Peyer's patch (tissue), 4 donors: Measurements from ENCODE around the gene PRKAR1B. TPM values are rescaled to one million over a fixed set of nuclear protein-coding genes. Genes with fewer than 3 reads are reported as not detected.
"Not testable (repeated sequence)": the region's sequence is repeated elsewhere in the genome, so short reads cannot be mapped to it uniquely, and the experiment has no call there.

ENCODE experiments used
- DNase-seq, 3 donors: peaks; one replicate each; pipeline ENCODE4 v3.0.0-alpha.2; 2017 to 2019
- H3K27ac ChIP-seq, 4 donors: fragments of 200-600 bp; sonication (generic); one replicate each; pipeline ENCODE4 v1.5.1; 2016 to 2019
- H3K27me3 ChIP-seq, 2 donors: fragments of 200-600 bp; sonication (generic); one replicate each; pipeline ENCODE4 v1.5.1; 2019
- H3K36me3 ChIP-seq, 3 donors: fragments of 200-600 bp; sonication (generic); one replicate each; pipeline ENCODE4 v1.5.1; 2016 to 2019
- H3K4me1 ChIP-seq, 4 donors: fragments of 200-600 bp; sonication (generic); one replicate each; pipeline ENCODE4 v1.5.1; 2016 to 2019
- H3K4me3 ChIP-seq, 4 donors: fragments of 200-600 bp; sonication (generic); 1 replicate in 3 of 4; 2 replicates in 1 of 4; pipeline ENCODE4 v1.5.1; 2016 to 2019; ENCODE audit warnings: mild to moderate bottlenecking in 1 of 4
- H3K9me3 ChIP-seq, 4 donors: fragments of 200-600 bp; sonication (generic); one replicate each; pipeline ENCODE4 v1.5.1; 2016 to 2019; ENCODE audit warnings: mild to moderate bottlenecking in 1 of 4
- POLR2A ChIP-seq, 2 donors: fragments of 450-650 bp; IDR thresholded peaks; one replicate each; pipeline ENCODE4 v1.5.1; 2017; ENCODE audit warnings: antibody characterized with exemption in 2 of 2, mild to moderate bottlenecking in 2 of 2, moderate library complexity in 2 of 2
- total RNA-seq, 4 donors: library from RNA; depleted of rRNA; stranded (reverse); fragments of >200 nt; gene quantifications; one replicate each; pipeline ENCODE4 v1.1.0, GENCODE V29; 2016
- TF ChIP-seq, protein P1 (sequence below), 6 experiments: fragments of 450-650 bp in 4 of 6; fragments of 200-600 bp in 2 of 6; sonication (generic) in 1 of 6; IDR thresholded peaks; one replicate each; pipeline ENCODE4 v1.5.1; 2017 to 2019; ENCODE audit warnings: antibody characterized with exemption in 6 of 6, mild to moderate bottlenecking in 3 of 6, moderate library complexity in 1 of 6

Gene PRKAR1B
- total RNA-seq, 4 donors from 2014 or later, result 13.0 to 42.9 (median 17.0) TPM

DNA sequence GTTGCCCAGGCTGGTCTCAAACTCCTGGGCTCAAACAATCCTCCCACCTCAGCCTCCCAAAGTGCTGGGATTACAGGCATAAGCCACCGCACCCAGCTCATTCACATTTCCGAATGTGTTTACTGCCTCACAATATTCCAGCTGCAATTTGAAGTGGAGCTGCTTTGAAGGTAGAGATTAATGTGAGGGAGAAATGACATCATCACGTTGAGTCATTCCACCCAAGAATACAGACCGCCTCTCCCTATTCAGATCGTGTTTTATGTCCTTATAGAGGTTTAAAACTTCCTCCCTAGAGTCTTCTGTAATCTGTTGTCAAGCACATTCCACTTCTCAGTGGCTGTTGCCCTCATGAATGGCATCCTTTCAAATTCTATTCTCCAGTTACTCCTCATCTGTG, 107.0 kb downstream of the PRKAR1B start:
- DNase-seq, result no peak
- TF ChIP-seq POLR2A (IDR thresholded peaks at IDR 0.05), result peak in 1 of 2 donors; percentile 12
- TF ChIP-seq, protein P1, sequence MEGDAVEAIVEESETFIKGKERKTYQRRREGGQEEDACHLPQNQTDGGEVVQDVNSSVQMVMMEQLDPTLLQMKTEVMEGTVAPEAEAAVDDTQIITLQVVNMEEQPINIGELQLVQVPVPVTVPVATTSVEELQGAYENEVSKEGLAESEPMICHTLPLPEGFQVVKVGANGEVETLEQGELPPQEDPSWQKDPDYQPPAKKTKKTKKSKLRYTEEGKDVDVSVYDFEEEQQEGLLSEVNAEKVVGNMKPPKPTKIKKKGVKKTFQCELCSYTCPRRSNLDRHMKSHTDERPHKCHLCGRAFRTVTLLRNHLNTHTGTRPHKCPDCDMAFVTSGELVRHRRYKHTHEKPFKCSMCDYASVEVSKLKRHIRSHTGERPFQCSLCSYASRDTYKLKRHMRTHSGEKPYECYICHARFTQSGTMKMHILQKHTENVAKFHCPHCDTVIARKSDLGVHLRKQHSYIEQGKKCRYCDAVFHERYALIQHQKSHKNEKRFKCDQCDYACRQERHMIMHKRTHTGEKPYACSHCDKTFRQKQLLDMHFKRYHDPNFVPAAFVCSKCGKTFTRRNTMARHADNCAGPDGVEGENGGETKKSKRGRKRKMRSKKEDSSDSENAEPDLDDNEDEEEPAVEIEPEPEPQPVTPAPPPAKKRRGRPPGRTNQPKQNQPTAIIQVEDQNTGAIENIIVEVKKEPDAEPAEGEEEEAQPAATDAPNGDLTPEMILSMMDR (IDR thresholded peaks at IDR 0.05), result no peak

DNA sequence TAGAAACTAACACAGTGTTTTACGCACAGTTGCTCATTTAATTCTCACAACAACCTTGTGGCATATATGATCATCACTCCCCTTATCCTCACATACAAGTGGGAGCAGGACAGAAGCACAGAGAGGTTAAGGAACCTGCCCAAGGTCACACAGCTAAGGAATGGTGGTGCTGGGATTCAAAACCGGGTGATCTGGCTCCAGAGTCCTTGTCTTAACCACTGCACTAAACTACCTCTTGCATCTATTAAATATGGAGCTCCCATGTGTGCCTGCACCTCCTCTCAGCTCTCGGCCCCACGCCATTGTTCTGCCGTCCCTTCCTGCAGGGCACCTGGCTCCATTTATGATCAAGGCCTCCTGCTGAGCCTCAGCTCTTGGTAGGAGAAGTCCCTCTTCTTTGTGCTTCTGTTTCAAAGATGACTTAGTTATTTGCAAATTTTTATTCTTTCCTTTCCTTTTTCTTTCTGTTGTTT, 107.7 kb downstream of the PRKAR1B start:
- no peak for DNase-seq
- TF ChIP-seq, protein P1 (IDR thresholded peaks at IDR 0.05), result no peak
- TF ChIP-seq POLR2A (IDR thresholded peaks at IDR 0.05), result no peak
- Histone ChIP-seq H3K27ac (peak overlapping the region; percentile 17 to 95 (median 80)), H3K4me1 (peaks cover 0 to 24% (median 6%) of the 10 kb centered on the region in 4 donors), H3K27me3 (no peaks in the 10 kb centered on the region), H3K9me3 (peaks cover 0 to 4% (median 0%) of the 10 kb centered on the region in 4 donors), H3K36me3 (no peaks in the 10 kb centered on the region), H3K4me3 (no peak overlapping the region)

More for the DNA sequence above, 107.0 kb downstream of the PRKAR1B start:
- Histone ChIP-seq H3K4me3 (no peak overlapping the region), H3K27ac (peak overlapping the region in 2 of 4 donors; percentile 80 to 95), H3K4me1 (peaks cover 0 to 24% (median 6%) of the 10 kb centered on the region in 4 donors), H3K36me3 (no peaks in the 10 kb centered on the region), H3K27me3 (no peaks in the 10 kb centered on the region), H3K9me3 (peaks cover 0 to 4% (median 0%) of the 10 kb centered on the region in 4 donors)

DNA sequence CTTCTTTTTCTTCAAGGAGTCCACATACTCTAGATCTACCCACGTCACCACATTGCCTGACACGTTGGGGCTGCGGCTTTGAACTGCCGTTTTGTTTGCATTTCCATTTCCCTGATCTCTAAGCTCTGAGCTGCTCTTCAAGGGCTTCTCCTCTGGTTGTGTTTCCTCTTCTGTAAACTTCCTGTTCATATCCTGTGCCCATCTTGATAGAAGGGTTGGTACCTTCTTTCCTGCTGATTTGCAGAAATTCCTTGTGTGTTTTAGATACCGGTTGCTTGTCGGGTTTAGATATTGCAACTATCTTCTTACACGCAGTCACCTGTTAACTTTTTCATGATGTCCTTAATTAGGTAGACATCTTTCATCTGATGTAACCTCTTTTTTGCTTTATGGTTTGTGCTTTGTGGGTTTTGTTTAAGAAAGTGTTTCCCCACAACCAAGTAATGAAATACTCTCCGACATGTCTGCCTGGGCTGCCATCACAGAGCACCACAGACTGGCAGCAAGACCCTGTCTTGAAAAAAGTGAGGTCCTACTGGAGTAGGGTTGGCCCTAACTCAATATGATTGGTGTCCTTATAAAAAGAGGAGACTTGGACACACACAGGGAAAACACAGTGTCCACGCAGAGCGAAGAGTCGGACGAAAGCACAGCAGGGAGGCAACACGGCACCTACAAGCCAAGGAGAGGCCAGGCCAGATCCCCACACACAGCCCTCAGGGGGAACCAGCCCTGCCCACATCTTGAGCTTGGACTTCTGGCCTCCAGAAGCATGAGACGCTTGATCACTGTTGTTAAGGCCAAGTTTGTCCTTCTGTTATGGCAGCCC, 108.3 kb downstream of the PRKAR1B start:
- Histone ChIP-seq H3K4me3 (peak overlapping the region in 1 of 4 donors; percentile 47), H3K9me3 (peaks cover 0 to 4% (median 0%) of the 10 kb centered on the region in 4 donors), H3K36me3 (no peaks in the 10 kb centered on the region), H3K27ac (peak overlapping the region; percentile 17 to 95 (median 80)), H3K27me3 (no peaks in the 10 kb centered on the region), H3K4me1 (peaks cover 0 to 24% (median 6%) of the 10 kb centered on the region in 4 donors)
- TF ChIP-seq, protein P1 (IDR thresholded peaks at IDR 0.05), result no peak
- no peak for TF ChIP-seq POLR2A (IDR thresholded peaks at IDR 0.05)
- peak in 2 of 3 donors; percentile 62 to 85 for DNase-seq

GRCh38 chr7:617614-618538, 109.2 kb downstream of the PRKAR1B start:
- Histone ChIP-seq H3K4me1 (peaks cover 0 to 24% (median 6%) of the 10 kb centered on the region in 4 donors), H3K4me3 (peak overlapping the region in 3 of 4 donors; percentile 22 to 55 (median 47)), H3K27ac (peak overlapping the region; percentile 64 to 95 (median 80)), H3K9me3 (peaks cover 0 to 4% (median 0%) of the 10 kb centered on the region in 4 donors), H3K36me3 (no peaks in the 10 kb centered on the region), H3K27me3 (no peaks in the 10 kb centered on the region)
- TF ChIP-seq, protein P1 (IDR thresholded peaks at IDR 0.05), result no peak
- peak; percentile 9 to 61 for TF ChIP-seq POLR2A (IDR thresholded peaks at IDR 0.05)
- peak in 2 of 3 donors; percentile 78 to 84 for DNase-seq

DNA sequence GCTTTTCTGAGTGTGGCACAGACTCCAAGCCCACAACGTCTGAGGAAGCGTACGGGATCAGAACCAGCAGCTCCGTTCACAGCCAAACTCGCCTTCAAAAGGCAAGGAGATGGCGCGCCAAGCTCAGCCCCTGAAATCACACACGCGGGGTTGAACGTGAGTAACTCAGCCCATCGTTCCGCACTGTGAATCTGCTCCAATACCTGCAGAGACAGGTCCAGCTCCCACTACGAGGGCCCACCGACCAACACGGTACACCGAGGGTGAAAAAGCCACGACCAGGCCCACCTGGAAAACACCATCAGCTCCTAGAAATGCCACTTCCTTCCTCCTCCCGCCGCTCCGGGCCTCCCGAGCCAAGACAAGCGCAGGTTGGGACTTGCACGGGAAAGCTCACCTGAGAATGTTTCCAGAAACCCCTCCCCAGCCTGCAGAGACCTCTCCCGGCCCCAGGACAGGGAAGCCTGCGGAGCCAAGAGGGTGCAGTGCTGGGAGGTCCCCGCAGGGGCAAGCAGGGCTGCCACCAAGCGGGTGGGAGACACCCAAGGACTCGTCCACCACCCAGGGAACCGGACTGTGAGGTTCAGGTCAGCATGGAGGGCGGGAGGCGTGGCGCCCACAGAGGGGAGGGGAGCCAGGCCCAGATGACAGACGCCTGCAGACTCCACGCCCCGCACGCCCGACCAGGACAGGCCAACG, 113.5 kb downstream of the PRKAR1B start:
- no peak for DNase-seq
- no peaks in the 10 kb centered on the region for H3K9me3 ChIP-seq
- peaks cover 0 to 14% (median 3%) of the 10 kb centered on the region in 4 donors for H3K4me1 ChIP-seq
- no peak overlapping the region for H3K4me3 ChIP-seq
- no peak overlapping the region for H3K27ac ChIP-seq
- H3K27me3 ChIP-seq, result no peaks in the 10 kb centered on the region
- no peak for TF ChIP-seq POLR2A (IDR thresholded peaks at IDR 0.05)
- TF ChIP-seq, protein P1 (IDR thresholded peaks at IDR 0.05), result no peak
- H3K36me3 ChIP-seq, result no peaks in the 10 kb centered on the region

DNA sequence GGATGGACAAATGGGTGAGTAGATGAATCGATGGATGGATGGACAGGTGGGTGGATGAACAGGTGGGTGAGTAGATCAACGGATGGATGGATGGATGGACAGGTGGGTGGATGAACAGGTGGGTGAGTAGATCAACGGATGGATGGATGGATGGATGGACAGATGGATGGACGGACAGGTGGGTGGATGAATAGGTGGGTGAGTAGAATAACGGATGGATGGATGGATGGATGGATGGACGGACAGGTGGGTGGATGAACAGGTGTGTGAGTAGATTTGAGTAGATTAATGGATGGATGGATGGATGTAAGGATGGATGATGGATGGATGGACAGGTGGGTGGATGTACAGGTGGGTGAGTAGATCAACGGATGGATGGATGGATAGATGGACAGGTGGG, 115.2 kb downstream of the PRKAR1B start:
- H3K9me3 ChIP-seq, DNase-seq, H3K27ac ChIP-seq, H3K27me3 ChIP-seq, H3K4me3 ChIP-seq, H3K36me3 ChIP-seq: not testable (repeated sequence)
- H3K4me1 ChIP-seq, result peaks cover 0 to 11% (median 0%) of the 10 kb centered on the region in 4 donors
